HPDE6-E6E7 (cell line): Measurements from ENCODE around the gene TAC3.
A peak's percentile ranks its signal among the peaks of the same experiment; 100 is the strongest.
"Not testable (repeated sequence)": the region's sequence is repeated elsewhere in the genome, so short reads cannot be mapped to it uniquely, and the experiment has no call there.

Experiments used
- DNase-seq: peaks from one replicate; pipeline ENCODE4 v3.0.0; 2011; ENCODE audit warnings: missing footprints; ENCODE audit errors: extremely low spot score

TAC3 gene

DNA sequence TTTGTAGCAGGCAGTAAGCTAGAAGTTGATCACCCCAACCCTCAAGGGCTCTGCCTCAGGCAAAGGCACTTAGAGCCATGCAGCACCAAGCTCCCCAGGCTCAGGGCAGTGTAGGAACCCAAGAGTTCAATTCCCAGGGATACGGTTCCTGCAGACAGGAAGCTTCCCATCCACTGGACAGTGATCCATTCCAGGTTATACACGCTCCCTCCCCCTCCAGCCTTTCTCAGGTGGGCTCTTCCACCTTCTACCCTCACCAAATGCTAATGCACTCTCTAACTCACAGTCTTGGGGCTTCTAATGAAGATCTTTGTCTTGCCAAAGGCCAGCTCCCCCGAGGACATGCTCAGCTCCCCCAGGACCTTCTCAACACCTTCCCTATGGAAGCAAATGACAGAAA is 20.9 kb upstream of the TAC3 start:
- no peak for DNase-seq

- DNase-seq: no peak
Observed at GRCh38 chr12:57033431-57033830, 17.1 kb upstream of the TAC3 start.

GRCh38 chr12:57031789-57032188 is 15.5 kb upstream of the TAC3 start:
- DNase-seq: no peak

- DNase-seq: peak; percentile 59
Observed at GRCh38 chr12:57031138-57031725, 14.9 kb upstream of the TAC3 start.

DNA sequence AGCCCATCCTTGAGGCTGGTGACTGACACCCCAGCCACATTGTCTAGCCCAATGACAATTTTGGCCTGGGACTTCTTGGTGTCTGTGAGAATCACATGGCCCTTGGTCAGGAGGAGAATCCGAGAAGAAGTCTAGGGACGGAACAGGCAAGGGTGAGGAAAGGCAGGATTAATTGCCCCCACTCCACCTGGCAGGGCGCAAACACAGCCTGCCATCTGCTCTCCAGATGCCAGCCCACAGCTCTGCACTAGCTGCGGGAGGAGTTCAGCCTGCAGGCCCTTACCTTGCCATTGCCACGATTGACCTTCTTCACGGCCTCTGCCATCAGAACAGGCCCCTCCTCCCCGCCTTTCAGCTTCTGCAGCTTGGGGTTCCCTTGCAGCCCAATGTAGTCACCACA is 13.1 kb upstream of the TAC3 start:
- DNase-seq: no peak

DNA sequence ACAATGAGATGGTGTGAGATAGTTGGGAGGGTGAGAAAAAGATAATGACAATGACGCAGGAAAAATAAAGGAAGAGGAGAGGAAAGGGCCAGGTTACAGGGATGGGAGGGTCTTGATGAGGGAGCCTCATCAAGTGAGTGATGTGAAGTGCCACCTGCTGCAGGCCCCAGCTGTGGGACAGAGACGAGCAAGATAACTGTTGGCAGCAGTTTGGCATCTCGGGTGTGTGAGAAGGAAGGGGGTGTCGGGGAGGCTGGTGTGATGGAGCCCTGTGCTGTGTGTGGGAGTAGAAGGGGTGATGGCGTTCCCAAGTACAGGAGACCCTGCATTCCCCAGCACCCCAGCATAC is 11.4 kb upstream of the TAC3 start:
- DNase-seq: no peak

DNA sequence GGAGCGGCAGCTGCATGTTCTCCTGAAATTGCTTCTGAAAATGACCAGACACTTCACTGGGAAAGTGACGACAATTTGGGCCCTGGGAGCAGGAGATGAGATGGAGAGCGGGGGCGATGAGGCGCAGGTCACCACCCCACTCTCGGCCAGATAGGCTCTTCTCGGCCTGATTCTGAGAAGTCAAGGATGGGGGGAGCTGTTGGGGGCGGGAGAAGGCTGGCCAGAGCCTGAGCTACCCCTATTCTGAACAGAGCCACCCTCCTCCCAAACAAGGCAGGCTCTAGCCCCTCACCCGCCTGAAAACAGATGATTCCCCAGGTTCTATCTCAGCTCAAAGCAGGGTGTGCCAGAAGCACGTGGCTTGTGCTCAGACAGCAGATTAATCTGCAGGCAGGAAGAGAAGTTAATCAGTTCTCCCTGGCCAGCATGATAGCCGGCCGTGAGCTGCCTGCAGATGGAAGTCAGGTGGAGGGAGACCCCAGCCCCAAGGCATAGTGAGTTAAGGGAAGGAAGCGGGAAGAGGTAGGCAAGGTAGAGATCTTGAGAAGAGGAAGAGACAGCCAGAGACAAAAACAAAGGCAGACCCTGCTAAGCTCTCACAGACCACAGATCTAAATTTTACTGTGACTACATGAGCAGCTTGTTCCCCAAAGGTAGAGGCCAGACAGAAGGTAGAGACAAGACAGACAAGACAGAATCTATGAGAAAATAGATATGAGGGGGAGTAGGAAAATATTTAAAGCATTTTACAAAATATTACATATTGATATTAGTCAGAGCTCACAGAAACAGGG is 10.9 kb upstream of the TAC3 start:
- no peak for DNase-seq

DNA sequence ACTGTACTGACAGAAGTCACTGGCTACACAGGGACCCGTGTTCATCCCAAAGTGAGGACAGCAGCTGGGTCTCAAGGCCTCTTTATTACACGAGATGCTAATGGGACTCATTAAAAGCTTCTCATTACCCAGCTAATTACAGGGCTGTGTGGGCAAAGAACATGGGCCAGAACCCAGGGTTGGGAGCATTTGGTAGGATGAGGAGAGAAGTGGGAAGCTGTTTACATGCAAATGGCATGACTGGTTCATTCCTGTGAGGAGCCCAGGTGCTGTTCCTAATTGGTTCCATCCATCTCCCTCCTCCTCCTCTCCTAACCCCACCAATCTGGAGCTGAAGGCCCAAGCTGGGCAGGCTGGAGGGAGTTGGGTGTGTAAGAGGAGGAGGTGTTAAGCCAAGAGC is 8.9 kb upstream of the TAC3 start:
- no peak for DNase-seq

DNA sequence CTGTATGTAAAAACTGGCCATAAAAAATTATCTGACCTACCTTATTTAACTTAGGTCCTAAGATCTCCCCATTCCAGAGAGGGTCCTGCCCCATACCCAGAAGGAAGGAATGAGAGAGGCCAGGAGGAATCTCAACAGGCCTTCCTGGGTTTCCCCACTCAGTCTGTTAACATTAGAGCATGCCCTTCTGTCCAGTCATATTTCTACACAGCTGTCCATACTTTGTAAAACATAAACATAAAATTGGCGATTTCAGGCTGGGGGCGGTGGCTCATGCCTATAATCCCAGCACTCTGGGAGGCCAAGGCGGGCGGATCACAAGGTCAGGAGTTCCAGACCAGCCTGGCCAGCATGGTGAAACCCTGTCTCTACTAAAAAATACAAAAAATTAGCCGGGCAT is 6.0 kb upstream of the TAC3 start:
- not testable (repeated sequence) for DNase-seq

DNA sequence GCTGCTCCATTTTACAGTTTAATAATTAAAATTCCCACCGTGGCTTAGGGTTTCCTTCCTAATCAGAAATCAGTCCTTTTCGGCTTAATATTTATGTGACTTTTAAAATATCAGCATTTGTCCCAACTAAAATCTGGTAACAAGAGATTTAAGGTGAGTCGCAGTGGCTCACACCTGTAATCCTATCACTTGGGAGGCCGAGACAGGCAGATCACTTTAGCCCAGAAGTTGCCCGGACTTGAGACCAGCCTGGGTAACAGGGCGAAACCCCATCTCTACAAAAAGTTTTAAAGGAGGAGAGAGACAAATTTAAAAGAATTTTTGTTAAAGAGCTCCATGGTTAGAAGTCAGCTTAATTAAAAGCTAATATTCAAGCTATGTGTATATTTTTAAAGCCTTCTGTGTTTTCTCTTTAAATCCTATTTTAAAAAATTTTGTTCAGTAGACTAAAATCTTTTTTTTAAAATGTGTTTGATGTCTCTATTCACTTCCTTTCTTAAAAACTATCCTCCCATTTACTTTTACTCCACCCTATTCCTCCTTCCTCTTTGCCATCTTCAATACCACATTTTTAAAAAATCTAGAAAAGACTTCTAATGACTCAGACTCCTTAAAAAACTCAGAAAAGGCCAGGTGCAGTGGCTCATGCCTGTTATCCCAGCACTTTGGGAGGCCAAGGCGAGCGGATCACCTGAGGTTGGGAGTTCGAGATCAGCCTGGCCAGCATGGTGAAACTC is 3.8 kb upstream of the TAC3 start:
- no peak for DNase-seq

- DNase-seq: no peak
Observed at GRCh38 chr12:57018906-57019305, 2.6 kb upstream of the TAC3 start.

DNA sequence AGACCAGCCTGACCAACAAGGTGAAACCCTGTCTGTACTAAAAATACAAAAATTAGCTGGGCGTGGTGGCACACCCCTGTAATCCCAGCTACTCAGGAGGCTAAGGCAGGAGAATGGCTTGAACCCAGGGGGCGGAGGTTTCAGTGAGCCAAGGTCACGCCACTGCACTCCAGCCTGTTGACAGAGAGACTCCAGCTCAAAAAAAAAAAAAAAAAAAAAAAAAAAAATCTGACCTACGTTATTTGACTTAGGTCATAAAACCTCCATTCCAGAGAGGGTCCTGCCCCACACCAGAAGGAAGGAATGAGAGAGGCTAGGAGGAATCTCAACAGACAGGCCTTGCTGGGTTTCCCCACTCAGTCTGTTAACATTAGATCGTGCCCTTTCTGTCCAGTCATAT is 2.0 kb upstream of the TAC3 start:
- not testable (repeated sequence) for DNase-seq

DNA sequence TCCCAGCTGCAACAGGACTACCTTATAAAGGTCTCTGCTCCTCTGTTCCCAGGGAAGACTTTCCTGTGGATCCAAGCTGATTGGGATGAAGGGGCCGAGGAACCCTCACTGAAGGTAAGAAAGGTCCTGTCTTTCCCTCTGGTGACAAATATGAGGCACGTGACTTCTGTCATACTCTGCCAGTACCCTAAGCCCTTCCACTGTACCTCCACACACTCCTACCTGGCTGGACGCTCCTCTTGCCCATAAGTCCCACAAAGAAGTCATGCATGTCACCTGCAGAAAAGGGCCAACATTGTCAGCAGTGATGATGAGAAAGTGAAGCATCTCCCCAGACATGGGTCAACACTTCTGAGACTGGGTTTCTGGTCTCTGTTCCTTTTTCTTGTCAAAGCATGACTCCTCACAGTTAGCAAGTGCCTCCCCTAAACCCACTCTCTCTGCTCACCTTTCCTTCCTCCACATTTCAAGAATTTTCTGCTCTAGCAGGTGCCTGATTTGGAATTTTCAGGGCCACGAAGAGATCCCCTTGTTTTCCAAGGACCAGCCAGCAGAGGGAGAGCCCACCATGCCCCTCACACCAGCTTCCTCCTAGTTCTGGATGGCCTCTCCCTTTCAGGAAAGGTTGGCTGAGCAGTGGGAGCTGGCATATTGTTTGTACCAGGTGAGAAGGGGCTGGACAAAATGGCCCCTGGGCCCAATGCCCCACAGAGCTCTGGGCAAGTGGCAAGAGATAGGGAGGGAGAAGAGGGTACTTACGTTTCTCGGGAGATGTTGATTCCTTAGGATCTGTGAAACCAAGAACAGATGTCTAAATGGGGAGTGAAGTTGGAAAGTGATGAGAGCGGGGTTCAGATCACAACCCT is 3.5 kb downstream of the TAC3 start:
- no peak for DNase-seq

GRCh38 chr12:57011438-57012424 is 4.6 kb downstream of the TAC3 start:
- no peak for DNase-seq

- DNase-seq: no peak
Observed at GRCh38 chr12:57010627-57011247, 5.6 kb downstream of the TAC3 start.

- no peak for DNase-seq
Observed at GRCh38 chr12:57009949-57010626, 6.2 kb downstream of the TAC3 start.

DNA sequence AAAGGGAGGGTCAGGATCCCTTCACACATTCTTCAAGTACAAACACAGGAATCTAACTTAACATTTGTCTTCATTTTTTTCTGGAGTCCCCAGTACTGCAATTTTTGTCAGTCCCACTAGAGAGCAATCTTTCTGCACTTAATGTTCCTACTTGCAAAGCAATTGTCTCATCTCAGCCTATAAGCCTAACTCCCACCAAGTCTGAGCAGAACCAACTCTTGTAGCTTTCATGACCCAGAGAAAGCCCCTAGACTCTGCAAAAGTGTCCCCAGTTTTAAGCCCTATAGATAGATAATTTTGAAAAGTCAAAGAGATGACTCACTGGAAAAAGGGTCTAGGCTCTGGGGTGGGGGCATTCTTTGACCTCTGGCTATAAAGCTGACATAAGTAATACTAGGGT is 8.2 kb downstream of the TAC3 start:
- DNase-seq: peak; percentile 48

DNA sequence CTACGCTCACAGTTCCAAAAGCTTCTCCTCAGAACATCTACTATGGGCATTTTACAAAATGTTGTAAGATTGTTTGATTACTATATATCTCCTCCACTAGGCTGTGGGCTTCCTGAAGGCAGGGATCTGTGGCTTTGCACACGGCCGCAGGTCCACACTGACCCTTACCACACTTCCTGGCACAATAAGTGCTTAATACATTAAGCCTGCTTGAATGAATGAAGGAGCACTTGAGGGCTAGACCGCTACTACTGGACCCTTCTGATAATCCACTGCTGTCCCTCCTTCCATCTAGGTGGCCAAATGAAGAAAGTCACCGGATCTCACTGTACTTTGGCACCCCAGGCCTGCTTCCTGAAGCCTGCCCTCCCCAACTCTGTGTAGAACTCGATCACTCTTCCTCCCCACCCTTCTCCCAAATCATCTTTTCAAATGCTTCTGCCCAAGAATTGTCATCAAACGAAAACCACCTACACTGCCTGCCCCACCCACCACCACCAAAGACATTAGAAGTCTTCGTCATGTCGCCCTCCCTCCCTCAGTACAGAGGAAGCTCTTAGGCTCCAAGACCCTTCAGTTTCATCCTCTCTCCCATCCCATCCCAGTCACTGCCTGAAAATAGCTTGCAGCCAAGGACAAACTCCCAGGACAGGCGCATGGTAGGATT is 9.4 kb downstream of the TAC3 start:
- DNase-seq: no peak
